ELF-1 (cell line): Measurements from ENCODE around the gene RSPH6A.

Experiments used
- DNase-seq: peaks from one replicate; pipeline ENCODE4 v3.0.0-alpha.2; 2016; ENCODE audit warnings: low read depth, low spot score

RSPH6A gene

DNA sequence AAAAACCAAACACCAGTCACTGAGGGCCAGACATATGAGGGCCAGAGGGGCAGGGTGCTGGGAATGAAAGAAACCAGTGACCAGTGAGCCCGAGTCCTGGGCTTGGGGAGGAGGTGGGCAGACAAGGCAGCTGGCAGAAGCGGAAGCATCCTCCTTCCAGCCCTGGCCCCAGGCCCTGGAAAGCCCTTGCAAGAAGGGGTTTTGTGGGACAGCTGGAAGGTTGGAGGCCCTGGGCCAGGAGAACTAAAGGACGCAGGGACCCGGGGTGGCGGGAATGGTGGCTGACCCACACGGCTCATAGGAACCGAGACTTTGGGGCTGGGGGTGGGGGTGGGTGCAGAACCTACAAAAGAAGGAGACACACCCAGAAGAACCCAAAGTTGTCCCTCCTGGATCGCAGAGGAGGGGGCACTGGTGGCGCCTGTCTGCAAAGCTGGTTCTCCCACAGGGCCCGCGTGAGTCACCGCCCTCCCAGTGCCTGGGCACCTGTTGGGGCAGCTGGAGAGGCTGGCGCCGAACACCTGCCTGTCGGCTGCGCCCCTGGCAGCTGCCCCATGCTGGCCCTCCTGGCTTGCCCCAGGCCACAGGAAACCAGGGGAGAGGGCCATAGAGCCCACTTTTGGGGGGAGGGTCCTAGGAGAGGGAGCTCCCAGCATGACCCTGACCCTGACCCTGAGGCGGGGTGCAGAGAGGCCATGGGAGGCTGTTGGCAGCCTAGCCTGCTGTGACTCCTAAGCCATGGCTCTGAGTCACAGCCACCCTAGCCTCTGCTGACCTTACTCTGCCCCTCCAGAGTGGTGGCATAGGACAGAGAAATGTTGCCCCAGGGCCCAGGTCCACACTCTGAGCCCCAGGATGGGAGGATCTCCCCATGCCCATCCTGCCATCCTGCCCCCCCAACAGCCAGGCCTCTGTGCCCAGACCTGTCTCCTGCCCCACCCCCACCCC is 33.6 kb downstream of the RSPH6A start:
- DNase-seq: no peak

GRCh38 chr19:45780448-45781213 is 34.5 kb downstream of the RSPH6A start:
- DNase-seq: peak; percentile 21

- peak; percentile 22 for DNase-seq
Observed at GRCh38 chr19:45780146-45780447, 35.0 kb downstream of the RSPH6A start.

DNA sequence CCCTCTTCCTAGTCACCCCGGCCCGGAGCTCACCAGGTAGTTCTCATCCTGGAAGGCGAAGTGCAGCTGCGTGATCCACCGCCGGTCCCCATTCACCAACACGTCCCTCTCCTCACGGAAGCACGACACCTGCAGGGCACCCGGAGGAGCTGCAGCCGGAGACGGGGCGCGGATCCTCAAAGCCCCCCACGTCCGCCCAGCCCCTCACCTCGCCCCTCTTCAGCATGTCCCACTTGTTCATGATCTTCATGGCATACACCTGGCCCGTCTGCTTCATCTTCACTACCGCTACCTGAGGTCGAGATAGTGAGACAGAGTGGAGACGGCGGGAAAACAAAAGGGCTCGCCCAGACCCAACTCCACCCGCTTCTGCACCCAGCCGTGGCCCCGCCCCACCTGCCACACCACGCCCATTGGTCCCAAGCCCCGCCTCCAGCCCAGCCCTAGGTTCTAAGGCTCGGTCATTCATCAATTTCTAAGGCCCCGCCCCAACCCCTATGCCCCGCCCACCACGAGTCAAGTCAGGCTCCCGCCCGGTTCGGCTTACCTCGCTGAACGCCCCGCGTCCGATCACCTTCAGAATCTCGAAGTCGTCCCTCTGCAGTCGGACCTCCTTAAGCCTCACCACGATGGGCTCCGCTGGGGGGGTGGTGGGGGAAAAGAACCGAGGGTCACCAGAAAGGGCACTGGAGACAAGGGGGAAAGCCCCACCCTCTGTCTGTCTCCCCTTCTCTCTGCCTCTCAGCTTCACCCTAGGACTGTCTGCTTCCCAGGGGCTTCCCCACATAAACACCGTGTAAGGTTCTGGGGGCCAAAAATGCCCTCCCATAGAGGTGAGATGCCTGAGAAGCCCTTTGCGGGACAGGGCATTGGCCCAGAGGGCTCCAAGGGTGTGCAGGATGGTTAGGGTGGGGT is 35.6 kb downstream of the RSPH6A start:
- DNase-seq: peak; percentile 95

DNA sequence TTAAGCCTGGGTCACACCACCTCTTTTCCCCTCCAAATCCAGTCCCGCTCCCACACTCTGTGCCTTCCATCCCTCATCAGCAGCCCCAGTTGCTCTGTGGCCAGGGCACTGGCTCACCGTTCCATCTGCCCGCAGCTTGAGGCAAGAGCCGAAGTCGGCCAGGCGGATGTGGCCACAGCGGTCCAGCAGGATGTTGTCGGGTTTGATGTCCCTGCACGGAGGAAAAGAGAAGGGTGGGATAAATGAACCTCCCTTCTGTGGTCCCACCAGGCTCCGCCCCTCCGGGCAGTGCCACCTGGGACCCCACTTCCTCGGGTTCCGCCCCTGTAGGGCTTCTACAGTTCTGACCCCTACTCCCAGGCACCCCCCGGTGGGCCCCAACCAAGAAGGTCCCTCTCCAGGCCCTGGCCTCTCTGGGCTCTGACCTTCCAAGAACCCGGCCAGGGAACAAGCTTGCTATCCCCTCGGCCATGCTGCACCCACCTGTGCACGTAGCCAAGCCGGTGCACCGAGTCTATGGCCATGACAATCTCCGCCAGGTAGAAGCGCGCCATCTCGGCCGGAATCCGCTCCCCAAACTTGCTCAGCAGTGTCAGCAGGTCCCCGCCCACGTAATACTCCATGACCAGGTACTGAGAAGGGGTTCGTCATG is 37.0 kb downstream of the RSPH6A start:
- DNase-seq: no peak

GRCh38 chr19:45777395-45777961 is 37.6 kb downstream of the RSPH6A start:
- no peak for DNase-seq

- DNase-seq: peak; percentile 80
Observed at GRCh38 chr19:45774765-45775164, 40.3 kb downstream of the RSPH6A start.

DNA sequence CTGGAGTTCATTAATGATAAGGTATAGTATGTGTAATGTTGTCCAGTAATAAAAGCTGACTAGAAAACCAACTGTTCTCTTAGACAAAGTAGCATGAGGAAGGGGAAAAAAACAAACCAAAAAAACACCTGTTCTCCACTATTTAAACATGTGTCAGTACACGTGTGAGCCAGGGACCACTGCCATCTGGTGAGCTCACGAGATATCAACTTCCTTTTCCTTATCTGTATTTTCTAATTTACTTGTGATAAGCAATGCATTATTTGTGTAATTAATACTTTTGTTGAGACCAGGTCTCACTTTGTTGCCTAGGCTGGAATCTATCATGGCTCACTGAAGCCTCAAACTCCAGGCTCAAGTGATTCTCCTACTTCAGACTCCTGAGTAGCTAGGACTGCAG is 41.7 kb downstream of the RSPH6A start:
- DNase-seq: no peak

DNA sequence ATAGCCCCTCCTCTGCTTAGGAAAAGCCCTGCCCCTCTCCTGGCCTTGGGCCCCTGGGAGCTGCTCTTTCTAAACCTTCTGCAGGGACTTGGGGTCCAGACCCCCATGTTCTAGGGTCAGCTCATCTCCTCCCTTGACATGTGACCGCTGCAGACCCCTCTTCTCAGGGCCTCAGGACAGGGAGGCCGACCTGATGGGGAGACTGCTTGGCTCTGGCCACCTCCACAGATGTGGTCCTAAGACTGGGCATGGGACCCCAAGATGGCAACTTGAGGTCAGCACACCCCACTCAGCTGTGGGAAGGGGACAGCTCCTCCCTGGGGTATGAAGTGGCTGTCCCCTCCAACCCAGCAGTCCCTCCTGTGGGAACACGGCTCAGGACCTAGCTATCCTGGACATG is 42.2 kb downstream of the RSPH6A start:
- DNase-seq: no peak

DNA sequence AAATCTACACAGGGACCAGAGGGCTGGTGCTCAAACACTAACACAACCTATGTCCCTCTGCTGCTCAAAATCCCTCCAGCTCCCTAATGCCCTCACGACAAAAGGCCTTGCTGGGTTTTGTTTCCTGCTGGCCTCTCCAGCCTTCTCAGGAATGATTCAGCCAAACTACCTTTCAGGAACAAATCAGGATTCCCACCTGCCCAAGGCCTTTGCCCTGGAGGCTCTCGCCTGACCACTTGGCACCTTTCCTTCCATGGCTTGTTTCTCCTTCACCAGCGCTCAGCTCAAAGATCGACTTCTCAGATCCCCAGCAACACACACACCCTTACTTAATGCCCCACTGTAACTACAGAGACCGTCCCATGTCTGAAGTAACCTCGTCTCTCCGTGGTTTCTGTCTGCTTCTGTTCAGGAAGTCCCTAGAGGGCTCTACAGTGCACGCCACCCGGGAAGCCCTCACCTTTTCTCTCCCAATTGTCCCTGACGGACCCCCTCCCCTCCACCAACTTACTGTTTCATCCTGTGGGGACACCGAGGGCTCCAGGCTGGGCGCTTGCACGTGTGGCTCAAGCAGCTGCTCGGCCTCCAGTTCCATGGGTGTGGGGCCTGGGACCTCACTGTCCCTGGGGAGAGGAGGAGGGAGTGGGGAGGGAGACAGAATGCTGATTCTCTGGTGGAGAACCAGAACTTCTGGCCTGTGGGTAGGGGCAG is 42.8 kb downstream of the RSPH6A start:
- DNase-seq: peak; percentile 40

- DNase-seq: peak; percentile 46
Observed at GRCh38 chr19:45771311-45771933, 43.7 kb downstream of the RSPH6A start.

- DNase-seq: peak; percentile 99
Observed at GRCh38 chr19:45770192-45771101, 44.7 kb downstream of the RSPH6A start.

- no peak for DNase-seq
Observed at GRCh38 chr19:45769821-45770191, 45.3 kb downstream of the RSPH6A start.

GRCh38 chr19:45768984-45769782 is 45.9 kb downstream of the RSPH6A start, which contains the start of gene SIX5:
Gene SIX5 (minus strand): TSS chr19:45769252. CDS start chr19:45768844, 408 bp downstream.
- peak; percentile 100 for DNase-seq

GRCh38 chr19:45768655-45768983 is 46.5 kb downstream of the RSPH6A start:
- DNase-seq: no peak

GRCh38 chr19:45767881-45768654 is 47.0 kb downstream of the RSPH6A start:
- peak; percentile 80 for DNase-seq

DNA sequence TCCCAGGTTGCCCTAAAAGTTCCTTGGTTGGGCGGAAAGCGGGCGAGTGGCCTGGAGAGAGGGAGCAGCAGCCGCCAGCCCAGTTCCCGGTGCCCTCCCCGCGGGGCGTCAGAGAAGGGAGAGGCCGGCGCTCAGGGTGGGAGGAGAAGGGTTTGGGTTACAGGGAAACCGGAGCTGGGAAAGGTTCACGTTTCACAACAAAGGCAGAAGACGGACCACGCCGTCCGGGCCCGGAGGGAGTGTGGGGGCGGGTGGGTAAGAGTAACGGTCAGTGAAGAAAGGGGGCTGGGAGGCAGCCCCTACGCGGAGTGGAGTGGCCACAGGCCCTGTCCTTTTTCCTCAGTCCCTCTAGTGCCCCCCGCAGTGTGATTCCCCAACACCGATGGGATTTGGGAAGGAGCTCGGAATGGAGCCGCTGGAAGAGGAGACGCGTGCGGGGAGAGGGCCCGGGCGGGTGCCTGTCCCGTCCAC is 47.7 kb downstream of the RSPH6A start:
- DNase-seq: peak; percentile 86
